T-helper 17 cell (primary cell): ENCODE measurements around the gene PMM2. TPM values are rescaled to one million over a fixed set of nuclear protein-coding genes. Genes with fewer than 3 reads are reported as not detected.
"Not testable (repeated sequence)": the region's sequence is repeated elsewhere in the genome, so short reads cannot be mapped to it uniquely, and the experiment has no call there.

ENCODE experiments used
- ATAC-seq: fragments of 150-1000 bp; cut with Tn5 transposase; 2 replicates; pipeline ENCODE4 v1.10.0; 2021; ENCODE audit warnings: mild to moderate bottlenecking, moderate library complexity
- DNase-seq, 3 donors: peaks; one replicate each; pipeline versions ENCODE4 v3.0.0 to v3.0.0-alpha.2; 2020 to 2021
- H3K9me3 ChIP-seq: one replicate; pipeline ENCODE4 v1.7.0; 2013; ENCODE audit warnings: low read length, mild to moderate bottlenecking; ENCODE audit not compliant: control insufficient read depth, poor library complexity, severe bottlenecking
- H3K27ac Mint-ChIP-seq: one replicate; pipeline ENCODE4 v1.8.0; 2022; ENCODE audit warnings: mild to moderate bottlenecking, moderate library complexity, mixed read lengths
- H3K27me3 Mint-ChIP-seq: one replicate; pipeline ENCODE4 v1.8.0; 2022; ENCODE audit warnings: mixed read lengths
- H3K36me3 Mint-ChIP-seq: one replicate; pipeline ENCODE4 v1.8.0; 2022; ENCODE audit warnings: low read depth, mixed read lengths
- H3K4me1 Mint-ChIP-seq: one replicate; pipeline ENCODE4 v1.8.0; 2022; ENCODE audit warnings: mild to moderate bottlenecking, mixed read lengths
- H3K4me3 Mint-ChIP-seq: one replicate; pipeline ENCODE4 v1.8.0; 2022; ENCODE audit warnings: mild to moderate bottlenecking, moderate library complexity, mixed read lengths
- total RNA-seq, 4 donors: library from RNA in 2 of 4; stranded (reverse) in 2 of 4; gene quantifications; one replicate each; pipeline ENCODE4 v1.2.3 and lab custom pipeline; 2022 to 2026

PMM2 gene
- total RNA-seq, 2 donors from 2014 or later: 35.8 to 40.6 TPM

DNA sequence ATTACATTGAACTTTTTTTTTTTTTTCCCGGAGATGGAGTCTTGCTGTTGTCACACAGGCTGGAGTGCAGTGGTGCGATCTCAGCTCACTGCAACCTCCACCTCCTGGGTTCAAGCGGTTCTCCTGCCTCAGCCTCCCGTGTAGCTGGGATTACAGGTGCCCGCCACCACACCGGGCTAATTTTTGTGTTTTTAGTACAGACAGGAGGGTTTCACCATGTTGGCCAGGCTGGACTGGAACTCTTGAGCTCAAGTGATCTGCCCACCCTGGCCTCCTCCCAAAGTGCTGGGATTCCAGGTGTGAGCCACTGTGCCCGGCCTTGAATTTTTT lies 76.2 kb downstream of the PMM2 start:
- not testable (repeated sequence) for H3K27me3 Mint-ChIP-seq, ATAC-seq, H3K36me3 Mint-ChIP-seq, DNase-seq, H3K9me3 ChIP-seq, H3K4me3 Mint-ChIP-seq
- H3K4me1 Mint-ChIP-seq: peaks cover 15% of the 10 kb centered on the region
- peak overlapping the region; percentile 21 for H3K27ac Mint-ChIP-seq

GRCh38 chr16:8874388-8874787 lies 76.7 kb downstream of the PMM2 start:
- Mint-ChIP-seq H3K27me3 (no peaks in the 10 kb centered on the region), H3K4me3 (no peak overlapping the region), H3K4me1 (peaks cover 11% of the 10 kb centered on the region), H3K27ac (no peak overlapping the region), H3K36me3 (no peaks in the 10 kb centered on the region)
- H3K9me3 ChIP-seq: no peaks in the 10 kb centered on the region
- no peak for ATAC-seq
- DNase-seq: no peak

DNA sequence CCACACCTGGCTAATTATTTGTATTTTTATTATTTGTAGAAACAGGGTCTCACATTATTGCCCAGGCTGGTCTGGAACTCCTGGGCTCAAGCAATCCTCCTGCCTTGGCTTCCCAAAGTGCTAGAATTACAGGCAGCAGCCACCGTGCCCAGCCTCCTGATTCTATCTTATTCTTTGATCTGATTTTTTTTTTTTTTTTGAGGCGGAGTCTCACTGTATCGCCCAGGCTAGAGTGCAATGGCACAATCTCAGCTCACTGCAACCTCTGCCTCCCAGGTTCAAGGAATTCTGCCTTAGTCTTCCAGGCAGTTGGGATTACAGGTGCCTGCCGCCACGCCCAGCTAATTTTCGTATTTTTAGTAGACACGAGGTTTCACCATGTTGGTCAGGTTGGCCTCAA lies 77.7 kb downstream of the PMM2 start:
- H3K4me3 Mint-ChIP-seq: not testable (repeated sequence)
- peaks cover 13% of the 10 kb centered on the region for H3K4me1 Mint-ChIP-seq

DNA sequence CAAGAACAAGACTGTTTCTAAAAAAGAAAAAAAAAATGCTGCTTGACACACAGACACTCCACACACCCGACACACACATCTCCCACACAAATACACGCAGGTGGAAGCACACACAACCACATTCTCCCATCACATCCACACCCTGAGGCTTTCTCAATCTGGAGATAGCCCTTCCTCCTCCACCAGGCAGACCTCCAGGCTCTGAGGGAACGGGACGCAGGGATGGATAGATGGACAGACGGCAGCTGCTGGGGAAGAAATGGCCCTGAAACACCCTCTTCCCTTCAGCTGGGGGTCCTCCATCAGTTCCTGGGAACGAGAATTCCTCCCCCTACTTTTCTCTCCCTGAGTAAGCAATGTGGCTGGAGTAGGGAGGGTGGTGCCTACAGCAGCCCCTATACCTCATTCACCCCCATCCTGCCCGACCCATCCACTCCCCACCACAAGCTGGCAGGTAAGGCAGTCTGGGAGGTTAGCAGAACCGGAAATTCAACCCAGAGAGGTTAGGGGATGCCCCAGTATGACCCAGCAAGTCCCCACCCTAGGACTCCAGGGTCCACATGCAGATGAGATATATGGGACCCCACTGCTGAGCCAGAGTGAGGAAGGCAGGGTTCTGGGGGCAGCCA lies 80.4 kb downstream of the PMM2 start:
- ATAC-seq (peak; percentile 67), DNase-seq (no peak)
- peaks cover 9% of the 10 kb centered on the region for H3K4me1 Mint-ChIP-seq
- H3K27me3 Mint-ChIP-seq: no peaks in the 10 kb centered on the region
- peak overlapping the region; percentile 47 for H3K4me3 Mint-ChIP-seq
- no peaks in the 10 kb centered on the region for H3K36me3 Mint-ChIP-seq
- no peaks in the 10 kb centered on the region for H3K9me3 ChIP-seq
- H3K27ac Mint-ChIP-seq: no peak overlapping the region

More for the DNA sequence above, 77.7 kb downstream of the PMM2 start:
- H3K27me3 Mint-ChIP-seq, ATAC-seq, H3K9me3 ChIP-seq, H3K36me3 Mint-ChIP-seq, DNase-seq, H3K27ac Mint-ChIP-seq: not testable (repeated sequence)

DNA sequence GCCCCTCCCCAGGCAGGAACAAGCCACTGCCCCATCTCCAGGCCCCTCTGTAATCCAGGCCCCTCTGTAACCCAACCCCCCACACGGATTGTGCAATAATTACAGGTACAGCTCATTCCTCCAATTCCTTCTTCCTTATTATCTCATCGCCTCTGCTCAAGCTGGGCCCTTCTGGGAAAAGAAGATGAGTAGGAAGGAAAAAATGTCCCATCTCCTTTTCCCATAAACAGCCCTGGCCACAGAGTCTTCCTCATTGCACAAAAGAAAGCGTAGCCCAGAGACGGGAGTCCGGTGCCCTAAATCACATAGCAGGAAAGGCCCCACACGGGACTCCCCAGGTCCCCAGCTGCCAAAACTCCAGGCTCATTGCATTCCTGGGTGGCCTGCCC lies 80.9 kb downstream of the PMM2 start:
- H3K4me1 Mint-ChIP-seq: peaks cover 9% of the 10 kb centered on the region
- H3K9me3 ChIP-seq: no peaks in the 10 kb centered on the region
- DNase-seq (no peak), ATAC-seq (no peak)
- no peaks in the 10 kb centered on the region for H3K27me3 Mint-ChIP-seq
- no peak overlapping the region for H3K27ac Mint-ChIP-seq
- H3K4me3 Mint-ChIP-seq: no peak overlapping the region
- no peaks in the 10 kb centered on the region for H3K36me3 Mint-ChIP-seq

DNA sequence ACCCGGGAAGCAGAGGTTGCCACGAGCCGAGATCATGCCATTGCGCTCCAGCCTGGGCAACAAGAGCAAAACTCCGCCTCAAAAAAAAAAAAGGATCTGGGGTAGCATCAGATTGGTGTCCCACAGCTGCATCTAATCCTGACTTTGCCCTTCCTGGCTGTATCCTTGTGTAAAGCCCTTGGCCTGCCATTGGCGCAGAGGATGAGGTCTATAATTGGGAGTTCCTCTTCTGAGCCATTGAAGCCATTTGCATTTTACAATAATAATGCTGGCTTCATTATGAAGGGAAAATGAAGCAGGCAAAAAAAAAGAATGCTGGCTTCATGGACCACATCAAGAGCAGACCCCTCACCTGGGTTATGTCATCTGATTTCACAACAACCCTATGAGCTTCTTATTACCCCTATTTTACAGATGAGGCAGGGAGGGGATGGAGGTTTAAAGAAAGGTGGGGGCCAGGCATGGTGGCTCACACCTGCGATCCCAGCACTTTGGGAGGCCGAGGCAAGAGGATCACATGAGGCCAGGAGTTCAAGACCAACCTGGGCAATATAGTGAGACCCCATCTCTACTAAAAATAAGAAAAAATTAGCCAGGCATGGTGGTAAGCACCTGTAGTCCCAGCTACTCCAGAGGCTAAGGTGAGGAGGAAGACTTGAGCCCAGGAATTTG lies 83.3 kb downstream of the PMM2 start:
- no peak for ATAC-seq
- no peak overlapping the region for H3K4me3 Mint-ChIP-seq
- no peaks in the 10 kb centered on the region for H3K36me3 Mint-ChIP-seq
- H3K4me1 Mint-ChIP-seq: peaks cover 16% of the 10 kb centered on the region
- H3K27ac Mint-ChIP-seq: peak overlapping the region; percentile 8
- peaks cover 7% of the 10 kb centered on the region for H3K27me3 Mint-ChIP-seq
- H3K9me3 ChIP-seq: no peaks in the 10 kb centered on the region
- DNase-seq: no peak

GRCh38 chr16:8882041-8882617 lies 84.5 kb downstream of the PMM2 start, which contains the start of gene LITAFD:
Gene LITAFD, plus strand, starts transcription at chr16:8882351. Its CDS starts 2,005 bp downstream, at chr16:8884356.
- H3K4me1 Mint-ChIP-seq: peaks cover 17% of the 10 kb centered on the region
- ATAC-seq (no peak), DNase-seq (no peak)
- H3K27me3 Mint-ChIP-seq: peaks cover 11% of the 10 kb centered on the region
- H3K36me3 Mint-ChIP-seq: peaks cover under 1% of the 10 kb centered on the region
- H3K4me3 Mint-ChIP-seq: no peak within 1 kb of the TSS
- no peaks in the 10 kb centered on the region for H3K9me3 ChIP-seq
- H3K27ac Mint-ChIP-seq: peak within 1 kb of the TSS; percentile 8

DNA sequence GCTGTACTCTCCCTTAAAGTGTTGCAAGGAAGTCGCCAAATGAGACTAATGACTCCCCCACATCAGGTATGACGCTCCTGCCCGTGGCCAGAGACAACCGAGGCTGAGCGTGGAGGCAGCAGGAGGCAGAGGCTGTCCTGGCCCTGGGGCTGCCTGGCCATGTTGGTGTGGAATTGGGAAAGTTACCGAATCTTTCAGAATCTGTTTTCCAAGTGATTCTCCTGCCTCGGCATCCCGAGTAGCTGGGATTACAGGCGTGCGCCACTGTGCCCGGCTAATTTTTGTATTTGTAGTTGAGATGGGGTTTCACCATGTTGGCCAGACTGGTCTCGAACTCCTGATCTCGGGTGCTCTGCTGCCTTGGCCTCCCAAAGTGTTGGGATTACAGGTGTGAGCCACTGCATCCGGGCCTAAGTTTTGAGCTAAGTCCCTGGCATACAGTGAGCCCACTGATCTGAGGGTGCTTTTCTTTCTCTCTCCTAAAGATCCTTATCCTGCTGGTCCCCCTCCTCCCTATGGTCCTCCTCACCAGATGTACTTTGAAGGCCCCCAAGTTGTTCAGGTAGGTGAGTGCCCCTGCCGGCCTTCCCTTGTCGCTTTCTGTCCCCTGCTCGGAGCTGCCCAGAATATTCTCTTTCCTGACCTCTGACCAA lies 85.2 kb downstream of the PMM2 start:
- Mint-ChIP-seq H3K27ac (no peak overlapping the region), H3K4me3 (no peak overlapping the region), H3K36me3 (peaks cover 2% of the 10 kb centered on the region), H3K4me1 (peaks cover 19% of the 10 kb centered on the region), H3K27me3 (peaks cover 13% of the 10 kb centered on the region)
- ATAC-seq: no peak
- no peaks in the 10 kb centered on the region for H3K9me3 ChIP-seq
- no peak for DNase-seq

DNA sequence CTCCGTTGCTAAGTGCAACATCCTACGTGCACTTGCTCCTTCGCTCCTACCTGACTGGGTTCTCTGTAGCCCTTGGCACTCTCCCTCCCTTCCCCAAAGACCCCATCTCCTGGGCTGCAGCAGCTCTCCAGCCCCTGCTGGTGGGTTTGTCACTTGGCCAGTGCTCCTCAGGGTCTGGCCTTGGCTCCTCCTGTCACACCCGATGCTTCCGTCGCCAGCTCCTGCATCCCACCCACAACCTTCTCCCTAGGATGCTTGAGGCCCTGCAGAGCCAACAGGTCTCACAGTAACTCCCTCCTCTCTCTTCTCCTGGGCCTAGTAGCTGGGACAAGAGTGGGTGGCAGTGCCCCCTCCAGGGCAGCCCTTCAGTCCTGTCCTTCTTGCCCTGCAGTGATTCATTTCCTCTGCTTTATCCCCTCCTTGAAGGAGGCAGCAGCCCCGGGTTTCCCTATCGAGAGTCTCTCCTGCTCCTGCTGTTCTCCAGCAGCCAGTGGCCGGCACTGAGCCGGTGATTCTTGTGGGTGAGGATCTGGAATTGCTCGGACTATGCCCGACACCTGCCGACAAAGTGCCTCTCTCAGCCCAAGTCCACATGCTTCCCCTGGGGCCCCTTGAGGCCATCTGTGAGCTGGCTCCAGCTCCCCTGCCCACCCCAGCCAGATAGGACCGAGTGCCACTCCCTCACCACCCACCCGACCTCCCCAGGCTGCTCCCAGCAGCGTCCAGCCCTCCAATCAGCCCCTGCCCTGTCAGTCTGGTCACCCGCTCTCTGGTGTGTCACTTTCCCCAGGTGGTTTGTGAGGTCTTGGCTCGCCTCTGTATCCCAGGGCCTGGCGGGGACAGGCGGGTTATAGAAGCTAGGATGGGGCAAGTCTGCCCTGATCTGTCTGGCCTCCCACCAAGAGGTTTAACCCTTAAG lies 88.3 kb downstream of the PMM2 start:
- H3K36me3 Mint-ChIP-seq: peaks cover 2% of the 10 kb centered on the region
- no peaks in the 10 kb centered on the region for H3K9me3 ChIP-seq
- peak overlapping the region; percentile 86 for H3K27ac Mint-ChIP-seq
- DNase-seq (no peak), ATAC-seq (no peak)
- peaks cover 15% of the 10 kb centered on the region for H3K4me1 Mint-ChIP-seq
- H3K4me3 Mint-ChIP-seq: peak overlapping the region; percentile 63
- H3K27me3 Mint-ChIP-seq: peaks cover 13% of the 10 kb centered on the region

- no peak for ATAC-seq
- Mint-ChIP-seq H3K4me3 (peak overlapping the region; percentile 49), H3K27me3 (peaks cover 13% of the 10 kb centered on the region), H3K27ac (peak overlapping the region; percentile 86), H3K4me1 (peaks cover 22% of the 10 kb centered on the region), H3K36me3 (peaks cover 2% of the 10 kb centered on the region)
- DNase-seq: no peak
- H3K9me3 ChIP-seq: no peaks in the 10 kb centered on the region
Measured at GRCh38 chr16:8886593-8887430, 89.2 kb downstream of the PMM2 start.

DNA sequence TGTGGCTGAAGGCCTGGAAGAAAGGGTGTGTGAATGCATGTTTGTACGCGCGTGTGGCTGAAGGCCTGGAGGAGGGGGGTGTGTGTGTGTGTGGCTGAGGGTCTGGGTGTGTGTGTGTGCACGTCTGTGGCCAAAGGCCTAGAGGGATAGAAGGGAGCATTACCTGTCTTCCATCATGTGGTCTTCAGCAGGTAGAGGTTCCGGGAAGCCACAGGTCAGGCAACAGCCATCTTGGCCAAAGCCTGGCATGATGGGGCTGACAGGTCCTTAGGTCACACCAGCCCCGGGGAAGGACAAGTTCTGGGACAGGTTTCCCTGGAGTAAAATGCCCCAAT lies 89.8 kb downstream of the PMM2 start:
- Mint-ChIP-seq H3K4me1 (peaks cover 25% of the 10 kb centered on the region), H3K4me3 (peak overlapping the region; percentile 49), H3K27me3 (peaks cover 13% of the 10 kb centered on the region), H3K27ac (peak overlapping the region; percentile 86), H3K36me3 (peaks cover 2% of the 10 kb centered on the region)
- DNase-seq (no peak), ATAC-seq (no peak)
- H3K9me3 ChIP-seq: no peaks in the 10 kb centered on the region

GRCh38 chr16:8887952-8888560 lies 90.4 kb downstream of the PMM2 start:
- Mint-ChIP-seq H3K4me1 (peaks cover 23% of the 10 kb centered on the region), H3K27me3 (peaks cover 13% of the 10 kb centered on the region), H3K4me3 (no peak overlapping the region), H3K36me3 (peaks cover 2% of the 10 kb centered on the region), H3K27ac (peak overlapping the region; percentile 86)
- DNase-seq (no peak), ATAC-seq (no peak)
- H3K9me3 ChIP-seq: no peaks in the 10 kb centered on the region
